Endodermal cell (in vitro differentiated cells): ENCODE data around the gene CPAMD8. TPM values are rescaled to one million over a fixed set of nuclear protein-coding genes. Genes with fewer than 3 reads are reported as not detected.

Source experiments
- DNase-seq: peaks from one replicate; pipeline ENCODE4 v3.0.0-alpha.2; 2017
- H3K27ac ChIP-seq: 2 replicates; pipeline ENCODE4 v1.5.1; 2013; ENCODE audit warnings: mild to moderate bottlenecking, low read depth, low read length, moderate library complexity
- H3K27me3 ChIP-seq: 2 replicates; pipeline ENCODE4 v1.6.1; 2013; ENCODE audit warnings: mild to moderate bottlenecking, low read length, moderate library complexity; ENCODE audit not compliant: insufficient read depth, control insufficient read depth, poor library complexity, severe bottlenecking
- H3K36me3 ChIP-seq: 2 replicates; pipeline ENCODE4 v1.7.0; 2013; ENCODE audit warnings: mild to moderate bottlenecking, low read length, moderate library complexity; ENCODE audit not compliant: control insufficient read depth, insufficient read depth
- H3K4me1 ChIP-seq: one replicate; pipeline ENCODE4 v1.7.0; 2013; ENCODE audit warnings: low read length; ENCODE audit not compliant: control insufficient read depth, insufficient read depth
- H3K4me3 ChIP-seq: 2 replicates; pipeline ENCODE4 v1.5.1; 2013; ENCODE audit warnings: mild to moderate bottlenecking, low read length, moderate library complexity
- H3K9ac ChIP-seq: 2 replicates; pipeline ENCODE4 v1.6.1; 2013; ENCODE audit warnings: mild to moderate bottlenecking, low read length, moderate library complexity; ENCODE audit not compliant: poor library complexity, severe bottlenecking; ENCODE audit errors: extremely low read depth
- H3K9me3 ChIP-seq: 2 replicates; pipeline ENCODE4 v1.6.1; 2013; ENCODE audit warnings: mild to moderate bottlenecking, low read length, moderate library complexity; ENCODE audit not compliant: control insufficient read depth
- H3K27ac Mint-ChIP-seq: 2 replicates; pipeline ENCODE4 v1.8.0; 2020; ENCODE audit warnings: mixed read lengths
- H3K27me3 Mint-ChIP-seq: 2 replicates; pipeline ENCODE4 v1.8.0; 2021; ENCODE audit warnings: mild to moderate bottlenecking, mixed read lengths; ENCODE audit not compliant: insufficient read depth
- H3K36me3 Mint-ChIP-seq: 2 replicates; pipeline ENCODE4 v1.8.0; 2020; ENCODE audit warnings: low read depth, mixed read lengths
- H3K4me1 Mint-ChIP-seq: 2 replicates; pipeline ENCODE4 v1.8.0; 2020; ENCODE audit warnings: mixed read lengths
- H3K4me3 Mint-ChIP-seq: 2 replicates; pipeline ENCODE4 v1.8.0; 2020; ENCODE audit warnings: mild to moderate bottlenecking, moderate library complexity, mixed read lengths
- H3K9me3 Mint-ChIP-seq: 2 replicates; pipeline ENCODE4 v1.8.0; 2020; ENCODE audit warnings: mild to moderate bottlenecking, mixed read lengths
- WGBS, 2 experiments: methylation state at CpG; one replicate each; pipeline versions ENCODE4 v1.1.5 to v1.1.7; 2013; ENCODE audit warnings: missing lambda C conversion rate in 2 of 2, mixed read lengths in 1 of 2; ENCODE audit not compliant: insufficient coverage in 1 of 2, insufficient read length in 1 of 2; 5-methylcytosine and 5-hydroxymethylcytosine counted together
- total RNA-seq, 2 donors: library from RNA; stranded (reverse); fragmentation: NEBNext Ultra II Directional in 1 of 2; extraction: Animal tissue kit (Norgen Biotek cat#: 25700) in 1 of 2; gene quantifications; 2 replicates in 1 of 2; 3 replicates in 1 of 2; pipeline ENCODE4 v1.2.1, GENCODE V29; 2021
- TF ChIP-seq, protein P1 (sequence below): fragments of 200-600 bp; sonication (generic); conservative IDR thresholded peaks from 2 replicates; pipeline ENCODE4 v1.5.0; 2021; ENCODE audit warnings: antibody characterized with exemption, mild to moderate bottlenecking

Gene CPAMD8
- total RNA-seq, 2 donors from 2014 or later, result 19.7 to 22.9 TPM

DNA sequence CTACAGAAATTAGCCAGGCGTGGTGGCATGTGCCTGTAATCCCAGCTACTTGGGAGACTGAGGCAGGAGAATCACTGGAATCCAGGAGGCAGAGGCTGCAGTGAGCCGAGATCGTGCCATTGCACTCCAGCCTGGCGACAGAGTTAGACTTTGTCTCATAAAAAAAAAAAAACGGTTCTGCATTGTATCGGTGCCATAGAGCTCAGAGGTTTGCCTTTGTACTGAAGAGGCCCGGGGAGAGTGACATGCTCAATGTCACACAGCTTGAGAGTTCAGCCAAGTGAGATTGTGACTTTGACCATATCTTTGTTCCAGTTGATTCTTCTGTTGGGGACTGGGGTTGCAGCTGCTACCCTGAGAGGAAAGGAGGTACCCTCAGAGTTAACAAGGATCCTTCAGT, 44.3 kb upstream of the CPAMD8 start:
- TF ChIP-seq, protein P1, sequence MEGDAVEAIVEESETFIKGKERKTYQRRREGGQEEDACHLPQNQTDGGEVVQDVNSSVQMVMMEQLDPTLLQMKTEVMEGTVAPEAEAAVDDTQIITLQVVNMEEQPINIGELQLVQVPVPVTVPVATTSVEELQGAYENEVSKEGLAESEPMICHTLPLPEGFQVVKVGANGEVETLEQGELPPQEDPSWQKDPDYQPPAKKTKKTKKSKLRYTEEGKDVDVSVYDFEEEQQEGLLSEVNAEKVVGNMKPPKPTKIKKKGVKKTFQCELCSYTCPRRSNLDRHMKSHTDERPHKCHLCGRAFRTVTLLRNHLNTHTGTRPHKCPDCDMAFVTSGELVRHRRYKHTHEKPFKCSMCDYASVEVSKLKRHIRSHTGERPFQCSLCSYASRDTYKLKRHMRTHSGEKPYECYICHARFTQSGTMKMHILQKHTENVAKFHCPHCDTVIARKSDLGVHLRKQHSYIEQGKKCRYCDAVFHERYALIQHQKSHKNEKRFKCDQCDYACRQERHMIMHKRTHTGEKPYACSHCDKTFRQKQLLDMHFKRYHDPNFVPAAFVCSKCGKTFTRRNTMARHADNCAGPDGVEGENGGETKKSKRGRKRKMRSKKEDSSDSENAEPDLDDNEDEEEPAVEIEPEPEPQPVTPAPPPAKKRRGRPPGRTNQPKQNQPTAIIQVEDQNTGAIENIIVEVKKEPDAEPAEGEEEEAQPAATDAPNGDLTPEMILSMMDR, result no peak
- Histone ChIP-seq H3K4me1 (peaks cover 4% of the 10 kb centered on the region), H3K4me3 (no peak overlapping the region), H3K27ac (no peak overlapping the region), H3K9me3 (no peaks in the 10 kb centered on the region), H3K9ac (no peak overlapping the region), H3K27me3 (no peaks in the 10 kb centered on the region), H3K36me3 (peaks cover 41% of the 10 kb centered on the region)
- Mint-ChIP-seq H3K4me1 (peaks cover 24% of the 10 kb centered on the region), H3K36me3 (peaks cover 40% of the 10 kb centered on the region), H3K4me3 (no peak overlapping the region), H3K9me3 (no peaks in the 10 kb centered on the region), H3K27ac (peak overlapping the region; percentile 27), H3K27me3 (no peaks in the 10 kb centered on the region)
- no peak for DNase-seq
- WGBS, 2 experiments, result 93 to 95% methylated on average over 6 to 7 of the region's 7 CpGs

DNA sequence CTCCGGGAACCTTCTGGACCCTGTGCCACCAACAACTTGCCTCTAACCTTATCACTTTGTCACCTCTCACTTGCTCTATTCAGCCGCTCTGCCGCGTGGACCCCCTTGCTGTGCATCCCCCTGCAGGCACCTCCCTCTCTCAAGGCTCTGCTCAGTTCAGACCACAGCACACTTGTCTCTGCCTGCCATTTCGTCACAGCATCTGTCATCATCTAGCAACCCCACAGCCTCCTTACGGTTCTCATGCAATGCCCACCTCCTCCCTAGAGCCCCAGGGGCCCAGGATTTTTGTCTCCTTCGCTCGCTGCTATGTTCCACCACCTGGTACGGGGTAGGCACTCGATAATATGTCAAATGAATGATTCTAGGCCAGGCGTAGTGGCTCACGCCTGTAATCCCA, 43.8 kb upstream of the CPAMD8 start:
- no peaks in the 10 kb centered on the region for H3K9me3 Mint-ChIP-seq
- H3K4me1 Mint-ChIP-seq, result peaks cover 24% of the 10 kb centered on the region
- H3K27ac Mint-ChIP-seq, result peak overlapping the region; percentile 27
- peaks cover 44% of the 10 kb centered on the region for H3K36me3 ChIP-seq
- H3K9me3 ChIP-seq, result no peaks in the 10 kb centered on the region
- H3K27ac ChIP-seq, result no peak overlapping the region
- H3K4me3 ChIP-seq, result no peak overlapping the region
- no peaks in the 10 kb centered on the region for H3K27me3 Mint-ChIP-seq
- H3K27me3 ChIP-seq, result no peaks in the 10 kb centered on the region
- 92 to 94% methylated on average over 9 to 12 of the region's 12 CpGs for WGBS, 2 experiments
- peaks cover 4% of the 10 kb centered on the region for H3K4me1 ChIP-seq
- TF ChIP-seq, protein P1, result no peak
- no peak for DNase-seq
- no peak overlapping the region for H3K4me3 Mint-ChIP-seq
- H3K36me3 Mint-ChIP-seq, result peaks cover 40% of the 10 kb centered on the region
- no peak overlapping the region for H3K9ac ChIP-seq

DNA sequence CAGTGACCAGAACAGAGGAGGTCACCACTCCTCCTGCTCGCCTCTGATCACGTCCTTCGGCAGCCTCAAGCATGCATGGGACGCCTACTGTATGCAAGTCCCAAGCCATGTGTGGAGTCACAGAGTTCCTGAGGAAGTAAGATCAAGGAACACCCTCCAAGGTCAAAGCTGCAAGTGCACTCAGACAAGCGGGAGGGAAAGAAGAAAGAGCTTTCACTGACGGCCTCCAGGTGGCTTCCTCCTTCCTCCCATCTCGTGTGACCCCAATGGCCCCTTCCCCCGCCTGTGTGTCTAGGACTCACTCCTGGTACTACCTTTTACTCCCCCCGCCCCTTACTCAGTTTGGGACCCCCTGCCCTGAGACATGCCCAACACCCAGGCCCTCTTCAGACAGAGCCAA, 42.6 kb upstream of the CPAMD8 start:
- Mint-ChIP-seq H3K9me3 (no peaks in the 10 kb centered on the region), H3K4me1 (peaks cover 18% of the 10 kb centered on the region), H3K36me3 (peaks cover 50% of the 10 kb centered on the region), H3K27ac (no peak overlapping the region), H3K27me3 (no peaks in the 10 kb centered on the region), H3K4me3 (no peak overlapping the region)
- Histone ChIP-seq H3K9ac (no peak overlapping the region), H3K4me1 (peaks cover 2% of the 10 kb centered on the region), H3K27ac (no peak overlapping the region), H3K4me3 (no peak overlapping the region), H3K9me3 (peaks cover 4% of the 10 kb centered on the region), H3K27me3 (no peaks in the 10 kb centered on the region), H3K36me3 (peaks cover 47% of the 10 kb centered on the region)
- 88 to 96% methylated on average over 4 to 9 of the region's 9 CpGs for WGBS, 2 experiments
- TF ChIP-seq, protein P1, result peak; percentile 58
- peak; percentile 61 for DNase-seq
